Nephron progenitor cell (in vitro differentiated cells): ENCODE measurements around the gene CD37.

Source experiments
- DNase-seq: peaks from one replicate; pipeline ENCODE4 v3.0.0; 2021
- H3K27ac Mint-ChIP-seq: 2 replicates; pipeline ENCODE4 v1.8.0; 2021; ENCODE audit warnings: mild to moderate bottlenecking, moderate library complexity, mixed read lengths
- H3K27me3 Mint-ChIP-seq: 2 replicates; pipeline ENCODE4 v1.8.0; 2021; ENCODE audit warnings: mild to moderate bottlenecking, low read depth, mixed read lengths; ENCODE audit not compliant: poor library complexity
- H3K36me3 Mint-ChIP-seq: 2 replicates; pipeline ENCODE4 v1.8.0; 2021; ENCODE audit warnings: low read depth, mixed read lengths
- H3K4me1 Mint-ChIP-seq: 2 replicates; pipeline ENCODE4 v1.8.0; 2021; ENCODE audit warnings: mixed read lengths
- H3K4me3 Mint-ChIP-seq: 2 replicates; pipeline ENCODE4 v1.8.0; 2021; ENCODE audit warnings: mild to moderate bottlenecking, moderate library complexity, mixed read lengths
- H3K9me3 Mint-ChIP-seq: 2 replicates; pipeline ENCODE4 v1.8.0; 2021; ENCODE audit warnings: mild to moderate bottlenecking, moderate library complexity, mixed read lengths
- TF ChIP-seq, protein P1 (sequence below): fragments of 200-600 bp; sonication (generic); IDR thresholded peaks from 2 replicates; pipeline ENCODE4 v1.5.0; 2021; ENCODE audit warnings: antibody characterized with exemption

Gene CD37

DNA sequence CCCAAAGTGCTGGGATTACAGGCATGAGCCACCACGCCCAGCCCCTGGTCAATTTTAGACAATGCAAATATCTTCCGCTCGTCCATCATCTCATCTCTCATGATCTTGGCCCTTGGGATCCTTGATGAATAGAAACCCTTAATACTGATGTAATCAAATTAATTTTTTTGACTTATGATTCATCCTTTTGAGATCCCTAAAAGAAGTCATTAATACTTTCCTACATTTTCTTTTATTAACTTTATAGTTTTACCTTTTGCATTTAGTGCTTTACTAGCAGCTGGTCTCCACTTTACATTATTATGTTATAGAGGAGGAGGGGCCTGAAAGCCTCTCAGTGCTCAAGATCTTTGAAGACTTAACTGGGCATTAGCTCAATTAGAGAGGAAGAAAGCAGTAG, 45.2 kb downstream of the CD37 start:
- H3K4me3 Mint-ChIP-seq = no peak overlapping the region
- H3K27ac Mint-ChIP-seq = no peak overlapping the region
- H3K4me1 Mint-ChIP-seq = peaks cover 7% of the 10 kb centered on the region
- H3K36me3 Mint-ChIP-seq = peaks cover 10% of the 10 kb centered on the region
- peaks cover 8% of the 10 kb centered on the region for H3K27me3 Mint-ChIP-seq
- DNase-seq = no peak
- H3K9me3 Mint-ChIP-seq = peaks cover 29% of the 10 kb centered on the region
- TF ChIP-seq, protein P1, sequence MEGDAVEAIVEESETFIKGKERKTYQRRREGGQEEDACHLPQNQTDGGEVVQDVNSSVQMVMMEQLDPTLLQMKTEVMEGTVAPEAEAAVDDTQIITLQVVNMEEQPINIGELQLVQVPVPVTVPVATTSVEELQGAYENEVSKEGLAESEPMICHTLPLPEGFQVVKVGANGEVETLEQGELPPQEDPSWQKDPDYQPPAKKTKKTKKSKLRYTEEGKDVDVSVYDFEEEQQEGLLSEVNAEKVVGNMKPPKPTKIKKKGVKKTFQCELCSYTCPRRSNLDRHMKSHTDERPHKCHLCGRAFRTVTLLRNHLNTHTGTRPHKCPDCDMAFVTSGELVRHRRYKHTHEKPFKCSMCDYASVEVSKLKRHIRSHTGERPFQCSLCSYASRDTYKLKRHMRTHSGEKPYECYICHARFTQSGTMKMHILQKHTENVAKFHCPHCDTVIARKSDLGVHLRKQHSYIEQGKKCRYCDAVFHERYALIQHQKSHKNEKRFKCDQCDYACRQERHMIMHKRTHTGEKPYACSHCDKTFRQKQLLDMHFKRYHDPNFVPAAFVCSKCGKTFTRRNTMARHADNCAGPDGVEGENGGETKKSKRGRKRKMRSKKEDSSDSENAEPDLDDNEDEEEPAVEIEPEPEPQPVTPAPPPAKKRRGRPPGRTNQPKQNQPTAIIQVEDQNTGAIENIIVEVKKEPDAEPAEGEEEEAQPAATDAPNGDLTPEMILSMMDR = no peak

DNA sequence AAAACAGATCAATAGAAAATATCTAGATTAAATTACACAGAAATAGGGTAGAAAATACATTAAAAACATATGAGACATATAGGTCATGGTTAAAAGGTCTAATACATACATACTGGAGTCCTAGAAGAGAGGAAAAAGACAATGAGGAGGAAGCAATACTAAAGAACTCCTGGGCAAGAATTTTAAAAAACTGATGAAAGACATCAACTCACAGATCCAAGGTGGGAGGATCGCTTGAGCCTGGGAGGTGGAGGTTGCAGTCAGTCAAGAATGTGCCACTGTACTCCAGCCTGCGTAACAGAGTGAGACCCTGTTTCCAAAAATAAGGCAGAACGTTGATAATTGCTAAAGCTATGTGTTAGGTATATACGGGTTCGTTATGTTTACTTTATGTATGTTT, 47.4 kb downstream of the CD37 start:
- no peak for DNase-seq
- H3K27ac Mint-ChIP-seq = no peak overlapping the region
- H3K27me3 Mint-ChIP-seq = peaks cover 8% of the 10 kb centered on the region
- TF ChIP-seq, protein P1 = no peak
- peaks cover 10% of the 10 kb centered on the region for H3K36me3 Mint-ChIP-seq
- H3K9me3 Mint-ChIP-seq = peaks cover 33% of the 10 kb centered on the region
- H3K4me1 Mint-ChIP-seq = peaks cover 7% of the 10 kb centered on the region
- no peak overlapping the region for H3K4me3 Mint-ChIP-seq

DNA sequence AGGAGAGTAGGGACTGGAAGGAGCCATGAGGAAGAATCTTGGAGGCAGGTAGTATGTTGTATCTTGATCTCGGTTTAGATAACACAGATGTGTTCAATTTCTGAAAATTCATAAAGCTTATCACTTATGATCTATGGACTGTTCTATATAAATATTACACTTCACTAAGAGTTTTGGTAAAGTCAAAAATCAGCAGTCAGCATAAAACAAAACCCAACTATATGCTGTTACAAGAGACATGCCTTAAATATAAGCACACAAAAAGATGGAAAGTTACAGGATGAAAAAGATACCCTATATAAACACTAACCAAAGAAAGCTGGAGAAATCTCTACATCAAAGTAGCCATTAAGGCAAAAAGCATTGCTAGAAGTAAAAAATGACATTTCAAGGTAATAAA, 48.4 kb downstream of the CD37 start:
- Mint-ChIP-seq H3K27me3 (peaks cover 8% of the 10 kb centered on the region), H3K4me3 (no peak overlapping the region), H3K4me1 (peaks cover 5% of the 10 kb centered on the region), H3K36me3 (peaks cover 10% of the 10 kb centered on the region), H3K27ac (no peak overlapping the region), H3K9me3 (peaks cover 34% of the 10 kb centered on the region)
- no peak for DNase-seq
- TF ChIP-seq, protein P1 = no peak

DNA sequence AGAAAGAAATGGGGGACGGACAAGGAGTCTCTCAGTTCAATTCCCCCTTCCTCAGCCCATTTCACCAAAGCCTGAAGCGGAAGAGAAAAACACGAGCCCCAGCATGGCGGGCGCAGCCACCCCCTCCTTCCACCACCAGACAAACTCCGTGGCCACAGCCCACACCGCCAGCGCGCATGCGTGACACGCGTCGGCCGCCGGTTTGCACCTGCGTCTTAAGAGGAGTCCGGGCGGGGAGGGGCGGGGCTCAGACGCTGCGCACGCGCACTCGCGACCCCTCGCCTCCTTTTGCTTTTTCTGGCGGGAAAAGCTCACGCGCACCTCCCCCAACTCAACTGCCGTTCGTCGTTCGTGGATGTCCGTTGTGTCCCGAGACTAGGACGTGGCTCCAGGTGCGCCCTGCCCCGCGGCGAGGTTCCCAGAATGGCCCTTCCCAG, 52.7 kb downstream of the CD37 start, which contains the start of gene KASH5:
Gene KASH5, plus strand, starts transcription at position 314 of the 437 bp plus-strand sequence. CDS start 2,635 bp downstream, outside the sequence.
- Mint-ChIP-seq H3K27me3 (peaks cover 19% of the 10 kb centered on the region), H3K4me1 (peaks cover 25% of the 10 kb centered on the region), H3K36me3 (no peaks in the 10 kb centered on the region), H3K4me3 (no peak within 1 kb of the TSS), H3K9me3 (peaks cover 19% of the 10 kb centered on the region), H3K27ac (no peak within 1 kb of the TSS)
- TF ChIP-seq, protein P1 = no peak
- no peak for DNase-seq

DNA sequence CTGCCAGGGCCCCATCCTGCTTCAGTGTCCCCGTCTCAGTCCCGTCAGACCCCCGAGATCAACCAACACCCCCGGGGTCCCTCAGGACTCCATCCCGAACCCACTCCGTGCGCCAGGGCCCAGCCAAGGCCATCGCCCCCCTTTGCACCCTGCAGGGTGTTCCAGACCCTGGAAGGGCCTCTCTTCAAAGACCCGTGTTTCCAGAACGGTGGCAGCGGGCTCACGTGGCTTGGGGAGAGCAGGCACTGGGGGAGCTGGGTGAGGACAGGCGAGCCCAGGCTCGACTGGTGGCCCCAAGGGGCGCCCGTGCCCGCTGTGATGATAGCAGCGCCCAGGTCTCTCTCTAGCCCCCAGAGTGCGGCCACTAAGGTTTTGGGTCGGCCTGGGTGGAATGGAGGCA, 54.2 kb downstream of the CD37 start:
- H3K27ac Mint-ChIP-seq = no peak overlapping the region
- TF ChIP-seq, protein P1 = no peak
- H3K36me3 Mint-ChIP-seq = no peaks in the 10 kb centered on the region
- DNase-seq = no peak
- peaks cover 29% of the 10 kb centered on the region for H3K4me1 Mint-ChIP-seq
- peaks cover 13% of the 10 kb centered on the region for H3K9me3 Mint-ChIP-seq
- H3K4me3 Mint-ChIP-seq = no peak overlapping the region
- peaks cover 16% of the 10 kb centered on the region for H3K27me3 Mint-ChIP-seq
